ENCODE data around the gene GNA14.
"Not testable (repeated sequence)": the region's sequence is repeated elsewhere in the genome, so short reads cannot be mapped to it uniquely, and the experiment has no call there.

The GNA14 gene

DNA sequence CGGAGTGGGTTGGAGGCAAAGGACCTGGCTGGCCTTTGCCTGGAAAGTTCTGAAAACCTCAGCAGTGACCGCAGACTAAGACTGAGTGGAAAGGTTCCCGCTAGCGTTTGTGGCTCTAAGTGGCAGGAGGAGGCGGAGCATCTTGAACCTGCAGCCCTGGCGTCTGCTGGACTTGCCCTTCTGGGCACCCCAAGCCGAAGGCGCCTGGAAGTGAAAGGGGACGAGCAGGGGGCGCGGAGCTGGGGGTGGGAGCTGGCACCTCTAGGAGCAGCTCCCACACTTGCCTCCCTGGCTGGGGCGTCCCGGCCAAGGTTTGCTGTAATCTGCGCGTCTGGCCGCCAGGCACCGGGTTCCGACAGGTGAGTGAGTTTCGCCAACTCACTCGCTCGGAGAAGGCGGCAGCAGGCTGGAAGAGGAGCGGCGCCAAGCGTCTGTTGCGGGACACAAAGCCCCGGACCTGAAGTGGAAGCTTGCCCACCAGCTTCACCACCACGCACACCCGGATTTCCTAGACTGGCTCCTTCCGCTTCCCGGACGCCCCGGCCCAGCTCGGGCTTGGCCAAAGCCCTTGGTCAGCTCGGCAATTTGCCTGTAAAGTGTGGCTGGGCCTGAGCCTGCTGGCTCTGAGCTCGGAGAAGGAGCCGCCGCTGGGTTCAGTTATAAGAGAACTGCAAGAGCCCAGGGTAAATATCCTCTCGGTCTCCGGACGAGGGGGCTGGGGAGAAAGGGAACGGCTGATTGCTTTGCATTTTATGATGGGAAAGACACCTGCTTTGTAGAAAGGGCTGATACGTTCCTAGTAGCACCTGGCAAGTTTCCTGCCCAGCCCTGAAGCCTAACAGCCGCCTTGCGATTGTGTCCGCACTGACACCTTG, at the start of gene GNA14:
GNA14 (minus strand) TSS at position 89 of the 875 bp plus-strand sequence. CDS start 529 bp downstream, outside the sequence.
- DNase-seq = peak; percentile 4

- no peak for DNase-seq
Measured at GRCh38 chr9:77697238-77697984, 49.3 kb upstream of the GNA14 start.

- not testable (repeated sequence) for DNase-seq
Measured at GRCh38 chr9:77690723-77691122, 42.6 kb upstream of the GNA14 start.

GRCh38 chr9:77690119-77690518, 42.0 kb upstream of the GNA14 start:
- DNase-seq = not testable (repeated sequence)

GRCh38 chr9:77687737-77688136, 39.6 kb upstream of the GNA14 start:
- not testable (repeated sequence) for DNase-seq

DNA sequence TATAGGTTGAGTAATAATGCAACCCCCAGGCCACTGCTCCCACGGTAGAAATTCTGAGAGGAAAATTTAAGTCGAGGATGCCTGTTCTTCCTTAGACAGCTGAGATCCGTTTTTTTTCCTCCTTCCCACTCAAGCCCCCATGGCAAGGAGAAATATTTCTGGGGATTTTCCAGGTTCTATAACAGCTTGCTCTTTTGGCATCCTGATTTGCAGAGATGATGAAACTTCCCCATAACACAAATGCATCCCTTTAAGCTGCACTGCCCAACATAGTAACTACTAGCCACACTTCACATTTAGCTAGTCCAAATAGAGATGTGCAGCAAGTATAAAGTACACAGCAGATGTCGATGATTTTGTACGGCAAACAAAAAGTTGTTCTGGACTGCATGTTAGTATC, 32.5 kb upstream of the GNA14 start:
- no peak for DNase-seq

DNA sequence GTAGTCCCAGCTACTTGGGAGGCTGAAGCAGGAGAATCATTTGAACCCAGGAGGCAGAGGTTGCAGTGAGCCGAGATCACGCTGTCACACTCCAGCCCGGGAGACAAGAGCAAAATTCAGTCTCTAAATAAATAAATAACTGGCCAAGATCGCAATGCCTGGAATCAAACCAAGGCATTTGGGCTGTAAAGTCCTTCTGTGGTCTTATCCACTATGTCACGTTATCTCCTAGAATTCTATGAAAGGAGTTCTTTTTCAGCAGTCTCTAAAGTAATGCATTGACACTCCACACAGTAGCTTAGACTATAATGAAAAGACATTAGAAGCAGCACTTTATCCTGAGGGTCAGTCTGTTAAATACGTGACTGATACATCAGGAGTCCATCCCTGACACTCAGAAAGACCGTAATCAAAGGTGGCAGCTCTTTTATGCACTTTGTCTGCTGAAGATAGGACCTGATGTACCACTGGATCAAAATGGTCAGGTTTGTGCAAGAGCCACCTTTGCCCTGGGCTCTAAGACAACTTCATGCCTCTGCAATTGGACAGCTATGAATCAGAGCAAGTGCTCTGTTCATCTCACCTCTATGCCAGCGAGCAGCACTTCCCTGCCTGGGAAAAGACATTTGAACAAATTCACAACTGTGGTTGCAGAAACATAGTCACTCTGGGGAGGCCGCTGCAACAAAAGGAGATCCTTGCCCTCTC, 31.7 kb upstream of the GNA14 start:
- DNase-seq = no peak

- no peak for DNase-seq
Measured at GRCh38 chr9:77679088-77679487, 31.0 kb upstream of the GNA14 start.

- no peak for DNase-seq
Measured at GRCh38 chr9:77677957-77678535, 29.9 kb upstream of the GNA14 start.

- no peak for DNase-seq
Measured at GRCh38 chr9:77677397-77677796, 29.3 kb upstream of the GNA14 start.

DNA sequence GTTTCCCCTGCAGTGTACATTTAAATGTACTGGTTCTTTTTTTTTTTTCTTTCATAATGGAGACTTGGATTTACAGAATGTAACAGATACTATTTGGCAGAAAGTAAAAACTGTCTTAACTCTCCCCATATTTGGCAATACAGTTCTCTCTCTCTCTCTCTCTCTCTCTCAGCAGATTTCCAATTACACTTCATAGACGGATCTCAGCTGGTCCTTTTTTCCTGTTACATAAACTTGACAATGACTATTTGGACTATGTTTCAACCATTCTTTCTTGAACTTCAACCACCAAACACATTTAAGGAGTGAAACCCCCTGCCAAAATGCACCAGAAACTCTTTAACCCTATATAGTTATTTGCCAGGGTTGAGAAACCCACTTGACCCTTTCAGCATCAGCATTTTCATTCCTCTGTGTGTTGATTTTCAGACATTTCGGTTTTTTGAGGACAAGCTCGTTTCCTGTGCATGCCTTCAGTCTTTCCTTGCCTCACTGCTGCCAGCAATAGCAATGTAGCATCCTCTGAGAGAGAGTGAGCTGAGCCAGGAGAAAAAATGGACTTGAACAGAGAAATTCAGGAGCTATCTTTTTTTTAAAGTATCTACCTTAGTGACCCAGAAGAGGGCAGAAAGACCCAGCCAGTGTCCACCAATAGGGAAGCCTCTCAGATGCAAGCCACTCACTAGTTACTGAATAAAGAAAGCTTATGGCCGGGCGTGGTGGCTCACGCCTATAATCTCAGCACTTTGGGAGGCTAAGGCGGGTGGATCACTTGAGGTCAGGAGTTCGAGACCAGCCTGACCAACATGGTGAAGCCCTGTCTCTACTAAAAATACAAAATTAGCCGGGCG, 26.0 kb upstream of the GNA14 start:
- no peak for DNase-seq

GRCh38 chr9:77672183-77672582, 24.1 kb upstream of the GNA14 start:
- DNase-seq = no peak

DNA sequence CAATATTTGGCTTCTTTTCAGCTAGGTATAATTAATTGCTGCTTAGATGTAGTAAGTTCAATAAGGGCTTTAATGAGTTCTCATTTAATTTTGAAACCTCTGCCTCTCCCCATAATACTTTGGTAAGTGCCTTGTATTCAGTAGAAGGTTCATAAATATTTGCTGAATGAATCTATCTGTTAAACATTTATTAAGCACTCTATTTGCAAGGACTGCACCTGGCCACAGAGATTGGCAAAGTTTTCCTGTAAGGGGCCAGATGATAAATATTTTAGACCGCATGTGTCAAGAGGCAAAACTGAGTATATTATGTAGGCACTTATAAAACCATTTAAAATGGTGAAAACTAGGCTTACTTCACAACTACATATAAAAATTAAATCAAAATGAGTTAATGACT, 19.0 kb upstream of the GNA14 start:
- no peak for DNase-seq

GRCh38 chr9:77663754-77664153, 15.6 kb upstream of the GNA14 start:
- DNase-seq = no peak

DNA sequence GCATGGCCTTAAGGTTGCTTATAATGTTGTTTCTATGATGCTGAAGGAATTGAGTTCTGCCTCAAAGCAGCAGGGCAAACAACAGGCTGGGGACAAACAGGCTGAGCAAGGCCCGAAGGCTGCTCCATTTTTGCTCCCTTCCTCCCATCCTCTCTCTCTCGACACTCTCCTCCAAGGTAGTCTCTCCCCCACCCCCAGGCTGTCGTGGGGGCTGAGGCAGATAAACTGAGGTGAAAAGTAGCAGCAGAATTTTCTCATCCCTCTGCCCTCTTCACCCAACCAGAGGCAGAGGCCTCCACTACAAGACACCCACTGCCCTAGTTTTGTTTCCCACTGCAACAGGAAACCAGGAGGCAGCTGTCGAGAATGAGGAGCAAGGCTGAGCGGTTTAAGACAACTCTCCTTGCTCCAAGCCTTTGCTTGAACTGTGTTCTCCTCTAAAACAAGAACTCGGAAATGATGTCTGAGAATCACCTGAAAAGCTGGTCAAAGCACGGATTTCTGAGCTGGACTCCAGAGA, 13.5 kb upstream of the GNA14 start:
- no peak for DNase-seq

GRCh38 chr9:77659926-77660325, 11.8 kb upstream of the GNA14 start:
- no peak for DNase-seq

DNA sequence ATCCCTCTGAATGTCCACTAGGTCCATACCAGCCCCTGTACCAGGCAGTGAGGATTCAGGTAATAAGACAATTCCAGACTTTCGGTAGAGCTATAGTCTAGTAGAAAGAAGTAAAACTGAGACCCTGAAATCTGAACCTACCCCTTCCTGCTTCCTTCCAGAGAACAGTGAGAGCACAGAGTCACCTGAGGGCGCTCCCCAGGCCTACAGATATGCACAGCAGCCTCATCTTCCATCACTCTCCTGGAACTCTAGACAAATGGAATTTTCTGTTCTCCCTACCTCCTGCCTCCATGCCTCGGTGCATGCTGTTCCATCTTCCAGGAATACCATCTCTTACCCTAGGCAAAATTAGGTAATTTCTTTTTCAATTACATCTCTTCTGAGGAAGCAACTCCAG, 3.1 kb upstream of the GNA14 start:
- no peak for DNase-seq

GRCh38 chr9:77649109-77649812, 1.1 kb upstream of the GNA14 start:
- DNase-seq = no peak

DNA sequence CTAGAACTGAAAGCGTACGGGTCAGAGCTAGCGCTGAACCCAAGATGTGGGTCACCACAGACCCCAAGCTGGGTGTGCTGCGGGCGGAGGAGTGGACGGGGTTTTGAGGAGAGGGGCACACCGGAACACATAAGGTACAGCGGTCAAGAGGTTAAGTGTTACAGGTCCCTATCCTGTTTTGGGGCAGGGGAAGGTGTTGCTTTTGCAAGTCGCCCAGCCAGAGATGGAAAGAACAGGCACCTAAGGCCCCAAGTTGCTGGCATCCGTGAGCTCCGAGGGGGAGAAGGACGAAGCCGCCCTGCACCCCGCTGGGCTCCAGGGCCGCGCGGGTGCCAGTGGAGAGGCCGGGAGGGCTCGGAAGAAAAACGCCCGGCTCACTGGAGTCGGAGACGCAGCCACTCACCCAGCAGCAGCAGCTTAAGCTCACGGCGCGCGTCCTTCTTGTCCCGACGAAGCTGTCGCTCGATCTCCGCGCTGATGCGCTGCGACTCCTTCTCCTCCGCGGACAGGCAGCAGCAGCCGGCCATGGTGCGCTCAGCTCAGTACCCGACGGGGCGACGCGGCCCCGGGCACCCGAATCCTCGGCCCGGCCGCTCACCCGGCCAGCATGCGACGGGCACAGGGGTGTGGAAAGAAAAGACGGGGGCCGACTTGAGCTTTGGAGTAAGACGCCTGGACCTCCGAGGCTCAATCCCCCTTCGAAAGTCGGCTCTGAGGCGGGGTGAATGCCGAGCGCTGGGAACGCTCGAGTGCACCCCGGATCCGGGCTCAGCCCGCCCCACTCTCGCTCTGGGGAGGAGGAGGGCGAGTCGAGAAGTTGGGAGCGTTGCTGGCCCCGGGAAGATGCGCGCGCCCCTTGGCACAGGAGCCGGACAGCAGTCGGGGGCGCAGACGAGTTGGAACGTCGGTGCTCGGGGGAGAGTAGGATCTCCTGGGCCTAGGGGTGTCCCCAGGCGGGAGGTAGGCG, 572 bp downstream of the GNA14 start:
- DNase-seq = no peak

GRCh38 chr9:77643871-77644270, 4.3 kb downstream of the GNA14 start:
- no peak for DNase-seq
